Measurements from ENCODE around the gene NHERF1. TPM values are rescaled to one million over a fixed set of nuclear protein-coding genes. Genes with fewer than 3 reads are reported as not detected.

NHERF1 gene
- total RNA-seq, 1 donor from 2014 or later, result 36.3 TPM

DNA sequence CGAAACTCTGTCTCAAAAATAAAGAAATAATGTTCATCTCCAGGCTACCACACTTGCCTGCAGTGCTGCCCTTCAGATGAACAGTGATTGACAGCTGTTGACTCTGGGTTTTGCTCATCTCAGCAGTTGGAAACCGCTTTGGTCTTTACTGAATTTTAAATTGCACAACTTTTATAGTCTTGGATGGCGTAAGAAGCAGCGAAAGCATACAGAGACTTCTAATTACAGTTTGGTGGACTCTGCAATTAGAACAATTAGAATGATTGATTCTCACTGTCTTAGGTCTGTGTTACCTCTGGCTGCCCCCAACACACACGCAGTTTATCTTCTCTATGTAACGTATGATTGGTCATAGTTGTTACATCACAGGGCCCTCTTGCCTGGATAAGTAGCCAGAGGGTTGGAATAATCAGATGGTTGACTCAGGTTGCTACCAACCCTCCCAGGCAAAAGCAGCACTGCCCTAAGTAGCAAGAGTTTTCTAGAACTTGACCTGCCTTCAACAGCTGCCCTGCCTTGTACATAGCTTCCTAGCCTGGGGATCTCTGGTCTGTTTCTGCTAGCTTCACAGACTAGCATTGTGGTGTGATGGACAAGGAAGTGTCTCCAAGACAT is 29.6 kb downstream of the NHERF1 start:
- Histone ChIP-seq H3K27me3 (ENCODE audit: insufficient read depth, low read length) (no peaks in the 10 kb centered on the region), H3K27ac (ENCODE audit: low read depth, low read length) (no peak overlapping the region), H3K4me3 (ENCODE audit: insufficient read depth, low read depth, low read length) (no peak overlapping the region), H2AFZ (ENCODE audit: low read depth, low read length) (no peak overlapping the region), H3K4me2 (ENCODE audit: low read length) (no peak overlapping the region), H3K4me1 (ENCODE audit: insufficient read depth, low read length) (peaks cover 20% of the 10 kb centered on the region), H3K9me3 (ENCODE audit: insufficient read depth, low read depth, low read length) (no peaks in the 10 kb centered on the region), H3K9ac (ENCODE audit: low read length) (no peak overlapping the region), H3K36me3 (ENCODE audit: insufficient read depth, low read length) (peaks cover 6% of the 10 kb centered on the region), H3K79me2 (ENCODE audit: insufficient read depth, low read length) (peaks cover 53% of the 10 kb centered on the region), H4K20me1 (ENCODE audit: insufficient read depth, low read length) (peaks cover 63% of the 10 kb centered on the region)
- H3K27me3 Mint-ChIP-seq (ENCODE audit: low read depth, unreplicated experiment), result no peaks in the 10 kb centered on the region
- no peaks in the 10 kb centered on the region for H3K9me3 Mint-ChIP-seq (ENCODE audit: unreplicated experiment)
- peak overlapping the region; percentile 99 for H3K4me3 Mint-ChIP-seq (ENCODE audit: unreplicated experiment)
- H3K27ac Mint-ChIP-seq (ENCODE audit: unreplicated experiment), result no peak overlapping the region
- DNase-seq (ENCODE audit: low read depth) (no peak), FAIRE-seq (no peak)
- TF ChIP-seq, protein P1, sequence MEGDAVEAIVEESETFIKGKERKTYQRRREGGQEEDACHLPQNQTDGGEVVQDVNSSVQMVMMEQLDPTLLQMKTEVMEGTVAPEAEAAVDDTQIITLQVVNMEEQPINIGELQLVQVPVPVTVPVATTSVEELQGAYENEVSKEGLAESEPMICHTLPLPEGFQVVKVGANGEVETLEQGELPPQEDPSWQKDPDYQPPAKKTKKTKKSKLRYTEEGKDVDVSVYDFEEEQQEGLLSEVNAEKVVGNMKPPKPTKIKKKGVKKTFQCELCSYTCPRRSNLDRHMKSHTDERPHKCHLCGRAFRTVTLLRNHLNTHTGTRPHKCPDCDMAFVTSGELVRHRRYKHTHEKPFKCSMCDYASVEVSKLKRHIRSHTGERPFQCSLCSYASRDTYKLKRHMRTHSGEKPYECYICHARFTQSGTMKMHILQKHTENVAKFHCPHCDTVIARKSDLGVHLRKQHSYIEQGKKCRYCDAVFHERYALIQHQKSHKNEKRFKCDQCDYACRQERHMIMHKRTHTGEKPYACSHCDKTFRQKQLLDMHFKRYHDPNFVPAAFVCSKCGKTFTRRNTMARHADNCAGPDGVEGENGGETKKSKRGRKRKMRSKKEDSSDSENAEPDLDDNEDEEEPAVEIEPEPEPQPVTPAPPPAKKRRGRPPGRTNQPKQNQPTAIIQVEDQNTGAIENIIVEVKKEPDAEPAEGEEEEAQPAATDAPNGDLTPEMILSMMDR (IDR thresholded peaks at IDR 0.05; ENCODE audit: insufficient read depth, low read depth, low read length), result no peak
- no peak for TF ChIP-seq EZH2 (IDR thresholded peaks at IDR 0.05; ENCODE audit: insufficient read depth, low read length)
- peaks cover 25% of the 10 kb centered on the region for H3K4me1 Mint-ChIP-seq (ENCODE audit: low read depth, unreplicated experiment)
- H3K36me3 Mint-ChIP-seq (ENCODE audit: low read depth, unreplicated experiment), result peaks cover 16% of the 10 kb centered on the region

DNA sequence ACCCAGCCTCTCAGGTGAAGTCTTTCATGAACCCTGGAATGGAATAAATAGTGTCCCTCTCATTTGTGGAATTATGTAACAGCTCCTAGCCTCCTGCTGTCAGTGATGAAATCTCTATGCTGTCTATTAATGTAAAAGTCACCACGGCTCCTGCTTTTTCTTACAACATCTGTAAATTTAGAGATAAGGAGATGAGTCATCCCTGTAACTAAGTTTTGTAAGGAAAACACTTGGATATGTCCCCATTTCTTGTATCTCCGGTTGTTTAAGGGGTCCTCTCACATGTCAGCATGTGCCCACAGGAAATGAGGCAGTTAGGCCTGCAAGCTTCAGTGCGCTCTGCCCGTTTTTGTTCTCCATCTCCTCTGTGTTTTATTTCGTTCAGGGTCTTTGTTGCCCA is 30.5 kb downstream of the NHERF1 start:
- H3K4me3 ChIP-seq (ENCODE audit: insufficient read depth, low read depth, low read length), result no peak overlapping the region
- Mint-ChIP-seq H3K9me3 (ENCODE audit: unreplicated experiment) (no peaks in the 10 kb centered on the region), H3K27me3 (ENCODE audit: low read depth, unreplicated experiment) (no peaks in the 10 kb centered on the region), H3K36me3 (ENCODE audit: low read depth, unreplicated experiment) (peaks cover 12% of the 10 kb centered on the region), H3K4me1 (ENCODE audit: low read depth, unreplicated experiment) (peaks cover 16% of the 10 kb centered on the region), H3K4me3 (ENCODE audit: unreplicated experiment) (no peak overlapping the region), H3K27ac (ENCODE audit: unreplicated experiment) (no peak overlapping the region)
- no peak overlapping the region for H3K4me2 ChIP-seq (ENCODE audit: low read length)
- DNase-seq (ENCODE audit: low read depth) (peak; percentile 24), FAIRE-seq (no peak)
- H4K20me1 ChIP-seq (ENCODE audit: insufficient read depth, low read length), result peaks cover 60% of the 10 kb centered on the region
- H3K4me1 ChIP-seq (ENCODE audit: insufficient read depth, low read length), result peaks cover 16% of the 10 kb centered on the region
- no peak overlapping the region for H2AFZ ChIP-seq (ENCODE audit: low read depth, low read length)
- peaks cover 46% of the 10 kb centered on the region for H3K79me2 ChIP-seq (ENCODE audit: insufficient read depth, low read length)
- TF ChIP-seq EZH2 (IDR thresholded peaks at IDR 0.05; ENCODE audit: insufficient read depth, low read length), result no peak
- TF ChIP-seq, protein P1 (IDR thresholded peaks at IDR 0.05; ENCODE audit: insufficient read depth, low read depth, low read length), result no peak
- no peak overlapping the region for H3K27ac ChIP-seq (ENCODE audit: low read depth, low read length)
- H3K27me3 ChIP-seq (ENCODE audit: insufficient read depth, low read length), result no peaks in the 10 kb centered on the region
- H3K9ac ChIP-seq (ENCODE audit: low read length), result no peak overlapping the region
- no peaks in the 10 kb centered on the region for H3K9me3 ChIP-seq (ENCODE audit: insufficient read depth, low read depth, low read length)
- peaks cover 4% of the 10 kb centered on the region for H3K36me3 ChIP-seq (ENCODE audit: insufficient read depth, low read length)

GRCh38 chr17:74779501-74779900 is 31.1 kb downstream of the NHERF1 start:
- Histone ChIP-seq H3K4me3 (ENCODE audit: insufficient read depth, low read depth, low read length) (no peak overlapping the region), H3K36me3 (ENCODE audit: insufficient read depth, low read length) (peaks cover 4% of the 10 kb centered on the region), H3K27ac (ENCODE audit: low read depth, low read length) (no peak overlapping the region), H3K4me2 (ENCODE audit: low read length) (no peak overlapping the region), H3K4me1 (ENCODE audit: insufficient read depth, low read length) (peaks cover 12% of the 10 kb centered on the region), H4K20me1 (ENCODE audit: insufficient read depth, low read length) (peaks cover 63% of the 10 kb centered on the region), H3K9ac (ENCODE audit: low read length) (no peak overlapping the region), H3K79me2 (ENCODE audit: insufficient read depth, low read length) (peaks cover 44% of the 10 kb centered on the region), H2AFZ (ENCODE audit: low read depth, low read length) (no peak overlapping the region), H3K27me3 (ENCODE audit: insufficient read depth, low read length) (no peaks in the 10 kb centered on the region), H3K9me3 (ENCODE audit: insufficient read depth, low read depth, low read length) (no peaks in the 10 kb centered on the region)
- no peak for DNase-seq (ENCODE audit: low read depth)
- FAIRE-seq, result no peak
- Mint-ChIP-seq H3K4me1 (ENCODE audit: low read depth, unreplicated experiment) (peaks cover 13% of the 10 kb centered on the region), H3K4me3 (ENCODE audit: unreplicated experiment) (no peak overlapping the region), H3K36me3 (ENCODE audit: low read depth, unreplicated experiment) (peaks cover 10% of the 10 kb centered on the region), H3K27me3 (ENCODE audit: low read depth, unreplicated experiment) (no peaks in the 10 kb centered on the region), H3K9me3 (ENCODE audit: unreplicated experiment) (no peaks in the 10 kb centered on the region), H3K27ac (ENCODE audit: unreplicated experiment) (no peak overlapping the region)
- TF ChIP-seq, protein P1 (IDR thresholded peaks at IDR 0.05; ENCODE audit: insufficient read depth, low read depth, low read length), result no peak
- no peak for TF ChIP-seq EZH2 (IDR thresholded peaks at IDR 0.05; ENCODE audit: insufficient read depth, low read length)

All from astrocyte (in vitro differentiated cells and primary cell).